Endothelial cell of umbilical vein (primary cell): ENCODE measurements around the gene CBX6. TPM values are rescaled to one million over a fixed set of nuclear protein-coding genes. Genes with fewer than 3 reads are reported as not detected.

ENCODE experiments used
- BruUV-seq: library from RNA; stranded (reverse); fragments of 400-500 nt; replicated peaks from 2 replicates; lab custom pipeline; 2021; lab: Mats Ljungman, UMichigan
- CTCF ChIA-PET: fragments of 300-600, 350-600 bp; sonication (Branson Sonifier 250); formaldehyde crosslinking; loops from one replicate; lab custom pipeline; 2021; ENCODE audit warnings: antibody characterized with exemption, inconsistent platforms; lab: Charles Lee
- POLR2A ChIA-PET: fragments of 300-600, 350-600 bp; sonication (Branson Sonifier 250); formaldehyde crosslinking; loops from one replicate; lab custom pipeline; 2021; ENCODE audit warnings: antibody characterized with exemption, inconsistent platforms; lab: Charles Lee
- DNase-seq: peaks from one replicate; pipeline ENCODE4 v3.0.0-alpha.2; 2011; ENCODE audit warnings: low read depth, low spot score
- FAIRE-seq: peaks from 2 replicates; lab custom pipeline; 2011; peaks lifted over from hg19 to GRCh38; lab: Jason Lieb, UNC
- H2AFZ ChIP-seq: 2 replicates; pipeline ENCODE4 v1.6.0; 2012; ENCODE audit warnings: low read depth, low read length, control low read depth, inconsistent platforms
- H3K27ac ChIP-seq: 2 replicates; pipeline ENCODE4 v1.5.1; 2011; ENCODE audit warnings: low read depth, mild to moderate bottlenecking, control low read depth, low read length, moderate library complexity; ENCODE audit not compliant: insufficient read depth
- H3K27me3 ChIP-seq, 2 experiments: 2 replicates each; pipeline versions ENCODE4 v1.6.0 to v1.6.1; 2011; ENCODE audit warnings: low read length in 2 of 2, mixed read lengths in 1 of 2; ENCODE audit not compliant: control insufficient read depth in 2 of 2, insufficient read depth in 2 of 2
- H3K36me3 ChIP-seq, 2 experiments: 2 replicates in 1 of 2; 3 replicates in 1 of 2; pipeline ENCODE4 v1.5.1; 2011; ENCODE audit warnings: low read length in 2 of 2, mild to moderate bottlenecking in 1 of 2, moderate library complexity in 1 of 2; ENCODE audit not compliant: control insufficient read depth in 2 of 2, insufficient read depth in 2 of 2; ENCODE audit errors: extremely low read depth in 1 of 2
- H3K4me1 ChIP-seq: 3 replicates; pipeline ENCODE4 v1.5.1; 2011; ENCODE audit warnings: mild to moderate bottlenecking, low read length; ENCODE audit not compliant: control insufficient read depth, insufficient read depth; ENCODE audit errors: extremely low read depth
- H3K4me2 ChIP-seq: 2 replicates; pipeline ENCODE4 v1.6.1; 2011; ENCODE audit warnings: low read length, control low read depth, mixed read lengths; ENCODE audit not compliant: insufficient read depth
- H3K4me3 ChIP-seq, 3 experiments: fragments of 200-600 bp in 1 of 3; sonication (generic), shearing (Covaris generic) in 1 of 3; replicated peaks in 1 of 3; 2 replicates each; pipeline ENCODE4 v1.5.1; 2011 to 2016; ENCODE audit warnings: control low read depth in 3 of 3, low read length in 3 of 3, mild to moderate bottlenecking in 2 of 3, inconsistent platforms in 1 of 3, low read depth in 1 of 3, moderate library complexity in 1 of 3; ENCODE audit not compliant: insufficient read depth in 1 of 3
- H3K79me2 ChIP-seq: 2 replicates; pipeline ENCODE4 v1.6.0; 2012; ENCODE audit warnings: low read length, inconsistent platforms; ENCODE audit not compliant: control insufficient read depth, insufficient read depth
- H3K9ac ChIP-seq: replicated peaks from 2 replicates; pipeline ENCODE3; 2011; ENCODE audit warnings: low read length, control low read depth; ENCODE audit not compliant: insufficient read depth; ENCODE audit errors: extremely low read depth
- H3K9me1 ChIP-seq: replicated peaks from 3 replicates; pipeline ENCODE4 v1.6.0; 2011; ENCODE audit warnings: mild to moderate bottlenecking, low read length; ENCODE audit not compliant: control insufficient read depth, insufficient read depth; ENCODE audit errors: extremely low read depth
- H3K9me3 ChIP-seq: replicated peaks from 2 replicates; pipeline ENCODE4 v1.5.1; 2012; ENCODE audit warnings: low read length, inconsistent platforms; ENCODE audit not compliant: control insufficient read depth, insufficient read depth
- H4K20me1 ChIP-seq: replicated peaks from 2 replicates; pipeline ENCODE3; 2011; ENCODE audit warnings: mild to moderate bottlenecking, low read length; ENCODE audit not compliant: control insufficient read depth, insufficient read depth; ENCODE audit errors: extremely low read depth
- FOS ChIP-seq: IDR thresholded peaks from 2 replicates; pipeline ENCODE4 v1.6.1; 2011; ENCODE audit warnings: mild to moderate bottlenecking, low read length, moderate library complexity, borderline replicate concordance; ENCODE audit not compliant: insufficient read depth
- JUN ChIP-seq: IDR thresholded peaks from 2 replicates; pipeline ENCODE4 v1.6.1; 2011; ENCODE audit warnings: borderline replicate concordance, low read depth; ENCODE audit not compliant: insufficient read length, insufficient read depth
- MAX ChIP-seq: IDR thresholded peaks from 2 replicates; pipeline ENCODE4 v1.6.1; 2011; ENCODE audit not compliant: insufficient read depth, insufficient read length
- MYC ChIP-seq: IDR thresholded peaks from one replicate; pipeline ENCODE4 v1.6.1; 2011; ENCODE audit warnings: mild to moderate bottlenecking, low read depth, low read length
- POLR2A ChIP-seq: IDR thresholded peaks from 2 replicates; pipeline ENCODE4 v1.6.1; 2012; ENCODE audit warnings: low read depth, mild to moderate bottlenecking, control low read depth, low read length
- POLR2AphosphoS5 ChIP-seq: IDR thresholded peaks from 2 replicates; pipeline ENCODE4 v1.6.1; 2012; ENCODE audit warnings: low read depth, mild to moderate bottlenecking, control low read depth, low read length, moderate library complexity; ENCODE audit not compliant: insufficient read depth
- dilution Hi-C: fragments of 300-500 bp; cut with MboI; formaldehyde crosslinking; loops from one replicate; pipeline ENCODE4 v1.15.0; 2019; ENCODE audit warnings: low sequenced_read_pairs; ENCODE audit not compliant: extremely low pct_ligation_motif_present
- intact Hi-C: fragments of 100-400 bp; cut with micrococcal nuclease; formaldehyde crosslinking; loops from one replicate; pipeline ENCODE4 v1.10.0; 2022
- polyA plus RNA-seq, 4 experiments: library from polyadenylated mRNA; depleted of rRNA in 3 of 4; stranded (reverse) in 3 of 4; unstranded in 1 of 4; fragments of >200 nt; gene quantifications; 2 replicates each; pipeline versions ENCODE4 v1.2.1 to v1.2.3, GENCODE V29; 2011 to 2012; ENCODE audit warnings: missing spikeins in 1 of 4
- total RNA-seq: library from RNA; stranded (reverse); gene quantifications from 2 replicates; pipeline ENCODE4 v1.2.3, GENCODE V29; 2021

Gene CBX6
- total and polyA plus RNA-seq, 2 donors (not counting 3 experiments of a cell fraction or from before 2014, with no cell fraction given): 14.9 to 62.6 TPM

- no peak for TF ChIP-seq MAX
- no peak for TF ChIP-seq FOS
- no peak for TF ChIP-seq MYC
- TF ChIP-seq POLR2A: no peak
- no peak for TF ChIP-seq POLR2AphosphoS5
- intact Hi-C loops (no loop called here), dilution Hi-C loops (no loop called here)
- Histone ChIP-seq H3K27ac (no peak overlapping the region), H3K4me1 (peaks cover 30% of the 10 kb centered on the region), H3K36me3 (peaks cover 3 to 5% of the 10 kb centered on the region in 2 experiments), H3K4me3 (no peak overlapping the region), H3K79me2 (peaks cover 20% of the 10 kb centered on the region), H2AFZ (no peak overlapping the region), H3K4me2 (no peak overlapping the region), H3K9ac (no peak overlapping the region), H3K9me3 (no peaks in the 10 kb centered on the region), H3K9me1 (no peaks in the 10 kb centered on the region), H4K20me1 (no peaks in the 10 kb centered on the region), H3K27me3 (no peaks in the 10 kb centered on the region)
- DNase-seq (no peak), FAIRE-seq (no peak)
- CTCF ChIA-PET: interaction anchor here (6.3 to 7.0 kb wide), 2 partner anchors 98 kb away, joined by 63 to 131 read pairs; no protein-coding TSS in a partner anchor
- no TSS peak for BruUV-seq
- POLR2A ChIA-PET: no interaction called here
Measured at GRCh38 chr22:38866399-38867123, 5.5 kb downstream of the CBX6 start.

- CTCF ChIA-PET: interaction anchor here (6.3 kb wide), 1 partner anchor 97 kb away, joined by 63 read pairs; no protein-coding TSS in a partner anchor
- no peak overlapping the region for H3K9ac ChIP-seq
- no peak for TF ChIP-seq JUN
- no TSS peak for BruUV-seq
- no peak overlapping the region for H2AFZ ChIP-seq
- no peaks in the 10 kb centered on the region for H3K27me3 ChIP-seq
- H4K20me1 ChIP-seq: no peaks in the 10 kb centered on the region
- H3K4me3 ChIP-seq: no peak overlapping the region
- peaks cover 3 to 5% of the 10 kb centered on the region in 2 experiments for H3K36me3 ChIP-seq
- intact Hi-C loops: no loop called here
- dilution Hi-C loops: no loop called here
- H3K4me2 ChIP-seq: no peak overlapping the region
- POLR2A ChIA-PET: no interaction called here
- no peaks in the 10 kb centered on the region for H3K9me3 ChIP-seq
- no peaks in the 10 kb centered on the region for H3K9me1 ChIP-seq
- H3K4me1 ChIP-seq: peaks cover 29% of the 10 kb centered on the region
- DNase-seq: no peak
- H3K27ac ChIP-seq: no peak overlapping the region
- FAIRE-seq: no peak
- H3K79me2 ChIP-seq: peaks cover 15% of the 10 kb centered on the region
Measured at GRCh38 chr22:38866024-38866398, 6.0 kb downstream of the CBX6 start.
